K562 (cell line): Measurements from ENCODE around the gene CRIP3. TPM values are rescaled to one million over a fixed set of nuclear protein-coding genes. Genes with fewer than 3 reads are reported as not detected.

Experiments
- ATAC-seq: fragments of 200-7000 bp; cut with Tn5 transposase; 3 replicates; pipeline ENCODE4 v1.9.1; 2020; ENCODE audit warnings: moderate library complexity
- BruUV-seq: library from RNA; stranded (reverse); fragments of 400-500 nt; replicated peaks from 2 replicates; lab custom pipeline; 2021; lab: Mats Ljungman, UMichigan
- CTCF ChIA-PET: fragments of 300-600 bp; formaldehyde crosslinking; extraction: SDS; loops from one replicate; lab custom pipeline; 2021; ENCODE audit warnings: low intra/inter-chr PET ratio; lab: Yijun Ruan, JAX
- POLR2A ChIA-PET: fragments of 300-600, 350-650 bp; sonication (Branson Sonifier 250); formaldehyde crosslinking; extraction: SDS; loops from one replicate; lab custom pipeline; 2021; ENCODE audit warnings: antibody characterized with exemption, inconsistent platforms; lab: Yijun Ruan, JAX
- DNase-seq, 4 experiments: peaks; one replicate each; pipeline versions ENCODE4 v3.0.0 to v3.0.0-alpha.2; 2011 to 2018; ENCODE audit warnings: low spot score in 3 of 4, mixed read lengths in 3 of 4; ENCODE audit errors: extremely low read depth in 1 of 4
- FAIRE-seq: peaks from 2 replicates; lab custom pipeline; 2011; peaks lifted over from hg19 to GRCh38; lab: Jason Lieb, UNC
- H2AFZ ChIP-seq: 2 replicates; pipeline ENCODE4 v1.6.0; 2011; ENCODE audit warnings: low read depth, low read length, control low read depth, inconsistent platforms
- H3K27ac ChIP-seq: fragments of 200-600 bp; 3 replicates; pipeline ENCODE4 v1.8.0; 2011; ENCODE audit warnings: low read depth, mild to moderate bottlenecking, control low read depth, inconsistent platforms, low read length, moderate library complexity, mixed read lengths; ENCODE audit errors: extremely low read depth
- H3K27me3 ChIP-seq, 2 experiments: fragments of 300-600 bp in 1 of 2; 2 replicates in 1 of 2; 3 replicates in 1 of 2; pipeline versions ENCODE4 v1.6.0 to v1.8.0; 2011; ENCODE audit warnings: inconsistent platforms in 2 of 2, low read length in 2 of 2, mild to moderate bottlenecking in 1 of 2, mixed read lengths in 1 of 2, moderate library complexity in 1 of 2; ENCODE audit not compliant: control insufficient read depth in 2 of 2, insufficient read depth in 2 of 2
- H3K36me3 ChIP-seq: fragments of 300-600 bp; 3 replicates; pipeline ENCODE4 v1.8.0; 2011; ENCODE audit warnings: mild to moderate bottlenecking, low read length, inconsistent platforms; ENCODE audit not compliant: control insufficient read depth, insufficient read depth
- H3K4me1 ChIP-seq, 2 experiments: fragments of 200-600 bp in 1 of 2; replicated peaks in 1 of 2; 2 replicates in 1 of 2; 3 replicates in 1 of 2; pipeline versions ENCODE4 v1.5.1 to v1.8.0; 2011; ENCODE audit warnings: inconsistent platforms in 2 of 2, low read length in 2 of 2, mild to moderate bottlenecking in 1 of 2, mixed read lengths in 1 of 2, moderate library complexity in 1 of 2; ENCODE audit not compliant: control insufficient read depth in 2 of 2, insufficient read depth in 2 of 2
- H3K4me2 ChIP-seq: 2 replicates; pipeline ENCODE4 v1.6.1; 2011; ENCODE audit warnings: low read length, control low read depth, inconsistent platforms, mixed read lengths; ENCODE audit not compliant: insufficient read depth
- H3K4me3 ChIP-seq: fragments of 200-600 bp; sonication (generic), shearing (Covaris generic); 2 replicates; pipeline ENCODE4 v1.5.1; 2016; ENCODE audit warnings: control low read depth, inconsistent platforms
- H3K79me2 ChIP-seq: fragments of 200-600 bp; 3 replicates; pipeline ENCODE4 v1.8.0; 2011; ENCODE audit warnings: low read length, inconsistent platforms; ENCODE audit not compliant: control insufficient read depth, insufficient read depth
- H3K9ac ChIP-seq, 2 experiments: 2 replicates each; pipeline versions ENCODE4 v1.6.0 to v1.6.1; 2011; ENCODE audit warnings: low read depth in 2 of 2, low read length in 2 of 2, control low read depth in 1 of 2, inconsistent platforms in 1 of 2, mild to moderate bottlenecking in 1 of 2, mixed read lengths in 1 of 2; ENCODE audit not compliant: insufficient read depth in 1 of 2
- H3K9me1 ChIP-seq: one replicate; pipeline ENCODE4 v1.6.0; 2011; ENCODE audit warnings: inconsistent platforms, mild to moderate bottlenecking, low read length, moderate library complexity; ENCODE audit not compliant: control insufficient read depth, insufficient read depth
- H3K9me3 ChIP-seq: replicated peaks from 2 replicates; pipeline ENCODE4 v1.5.1; 2011; ENCODE audit warnings: low read depth, low read length, inconsistent platforms; ENCODE audit not compliant: control insufficient read depth, insufficient read depth
- H4K20me1 ChIP-seq: replicated peaks from 2 replicates; pipeline ENCODE4 v1.6.1; 2011; ENCODE audit warnings: low read length, inconsistent platforms, mixed read lengths; ENCODE audit not compliant: control insufficient read depth, insufficient read depth
- ATF1 ChIP-seq, 2 experiments: fragments of 450-650 bp in 1 of 2; IDR thresholded peaks; 2 replicates each; pipeline ENCODE4 v1.6.1; 2016; ENCODE audit warnings: missing compliant biosample characterization in 1 of 2, missing genetic modification characterization in 1 of 2
- ETV1 ChIP-seq: fragments of 450-650 bp; conservative IDR thresholded peaks from 2 replicates; pipeline ENCODE4 v1.6.1; 2016; ENCODE audit warnings: missing genetic modification characterization, control low read depth, low read depth, missing compliant biosample characterization
- ETV5 ChIP-seq: sonication (generic); formaldehyde crosslinking; IDR thresholded peaks from 2 replicates; pipeline ENCODE4 v1.4.0; 2020; ENCODE audit warnings: low read depth, mild to moderate bottlenecking, missing genetic modification reagents
- MECOM ChIP-seq: fragments of 250-450 bp; sonication (Bioruptor Pico); IDR thresholded peaks from 2 replicates; pipeline ENCODE4 v1.8.0; 2022; ENCODE audit warnings: inconsistent platforms
- NFYB ChIP-seq: IDR thresholded peaks from 2 replicates; pipeline ENCODE4 v1.6.1; 2011; ENCODE audit warnings: mild to moderate bottlenecking, moderate library complexity; ENCODE audit not compliant: insufficient read length; ENCODE audit errors: extremely low read depth
- NONO ChIP-seq, 2 experiments: fragments of 200-400 bp in 1 of 2; fragments of 450-650 bp in 1 of 2; formaldehyde crosslinking in 1 of 2; IDR thresholded peaks; 2 replicates each; pipeline ENCODE4 v1.6.1; 2017; ENCODE audit warnings: low read depth in 2 of 2, mild to moderate bottlenecking in 2 of 2, moderate library complexity in 2 of 2, low read length in 1 of 2
- NR2C1 ChIP-seq, 2 experiments: fragments of 450-650 bp; IDR thresholded peaks; 2 replicates each; pipeline ENCODE4 v1.6.1; 2017; ENCODE audit warnings: mild to moderate bottlenecking in 2 of 2, antibody characterized with exemption in 1 of 2, inconsistent platforms in 1 of 2, missing compliant biosample characterization in 1 of 2, missing genetic modification characterization in 1 of 2
- NR3C1 ChIP-seq: sonication (generic); formaldehyde crosslinking; IDR thresholded peaks from 2 replicates; pipeline ENCODE4 v1.8.1; 2022; ENCODE audit warnings: missing genetic modification reagents
- RAD51 ChIP-seq: fragments of 450-650 bp; IDR thresholded peaks from 2 replicates; pipeline ENCODE4 v1.7.1; 2016; ENCODE audit warnings: low read depth, mild to moderate bottlenecking, borderline replicate concordance
- SRSF1 ChIP-seq: fragments of 200-400 bp; formaldehyde crosslinking; IDR thresholded peaks from 2 replicates; pipeline ENCODE4 v1.6.1; 2017; ENCODE audit warnings: mild to moderate bottlenecking, low read depth, low read length, moderate library complexity
- SUPT5H ChIP-seq: fragments of 450-650 bp; IDR thresholded peaks from 2 replicates; pipeline ENCODE4 v1.6.1; 2016
- XRCC4 ChIP-seq: IDR thresholded peaks from one replicate; pipeline ENCODE4 v1.6.1; 2011; ENCODE audit not compliant: insufficient read depth, insufficient read length; ENCODE audit errors: extremely low read depth
- ZNF165 ChIP-seq: fragments of 250-450 bp; sonication (Bioruptor Pico); IDR thresholded peaks from 2 replicates; pipeline ENCODE4 v1.4.0; 2020; ENCODE audit warnings: borderline replicate concordance
- ZNF324 ChIP-seq: fragments of 250-450 bp; sonication (Bioruptor Pico); IDR thresholded peaks from 2 replicates; pipeline ENCODE4 v1.4.0; 2020; ENCODE audit warnings: mild to moderate bottlenecking
- WGBS: fragments of 100-300 bp; shearing (Covaris generic); methylation state at CpG from one replicate; pipeline ENCODE4 v1.1.6; 2016; ENCODE audit warnings: low coverage, mixed read lengths; ENCODE audit not compliant: insufficient coverage; ENCODE audit errors: missing lambda C conversion rate; 5-methylcytosine and 5-hydroxymethylcytosine counted together
- in situ Hi-C: fragments of 300-500 bp; cut with MboI; formaldehyde crosslinking; loops from 4 replicates; pipeline ENCODE4 v1.15.0; 2018; ENCODE audit warnings: inconsistent platforms, mixed read lengths
- intact Hi-C: fragments of 100-400 bp; cut with micrococcal nuclease; formaldehyde crosslinking; loops from 2 replicates; pipeline ENCODE4 v1.14.2; 2022
- polyA plus RNA-seq, 8 experiments: library from polyadenylated mRNA; depleted of rRNA in 4 of 8; stranded (reverse) in 5 of 8; unstranded in 3 of 8; fragments of >200 nt; fragmentation: Nextera tagmentation in 2 of 8; fragmentation: Illumina TruSeq in 1 of 8; extraction: Ambion mirVana in 2 of 8; extraction: Trizol in 1 of 8; gene quantifications; 2 replicates each; pipeline versions ENCODE4 v1.2.1 to v1.2.3, GENCODE V29; 2011 to 2014; ENCODE audit warnings: inconsistent platforms in 1 of 8, missing spikeins in 1 of 8
- total RNA-seq, 7 experiments: library from RNA; depleted of rRNA in 6 of 7; stranded (reverse); fragments of >200 nt in 6 of 7; fragmentation: Illumina TruSeq in 2 of 7; extraction: Trizol in 2 of 7; gene quantifications; 2 replicates each; pipeline versions ENCODE4 v1.2.1 to v1.2.3, GENCODE V29; 2011 to 2021; ENCODE audit warnings: low replicate concordance in 1 of 7

Gene CRIP3
- total and polyA plus RNA-seq, 9 of the 15 experiments (the other 6 are each of a cell fraction or from before 2014, with no cell fraction given), result 0.36 to 2.1 (median 0.87) TPM

DNA sequence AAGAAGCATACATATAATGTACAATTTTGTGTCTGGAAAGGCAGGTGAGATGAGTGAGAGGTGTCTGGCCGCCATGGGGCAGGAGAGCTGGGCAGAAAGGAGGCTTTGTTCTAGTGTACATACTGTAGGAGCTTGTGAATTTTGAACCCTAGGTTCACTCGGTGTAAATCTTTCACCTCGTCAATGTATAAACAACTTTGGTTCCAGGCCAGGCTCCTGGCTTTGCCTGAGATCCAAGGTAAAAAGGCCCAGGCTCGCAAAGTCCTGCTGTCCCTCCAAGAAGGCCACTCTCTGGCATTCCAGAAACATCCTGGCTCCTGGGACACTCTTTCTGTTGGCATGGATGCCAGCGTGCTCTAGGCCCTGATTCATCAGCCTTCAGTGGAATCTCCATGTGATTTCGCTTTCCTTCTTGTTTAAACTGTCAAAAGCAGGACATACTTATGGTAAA, 17.7 kb downstream of the CRIP3 start:
- ATAC-seq, result no peak
- H3K9me3 ChIP-seq, result no peaks in the 10 kb centered on the region
- peaks cover 16 to 32% of the 10 kb centered on the region in 2 experiments for H3K27me3 ChIP-seq
- H3K4me3 ChIP-seq, result no peak overlapping the region
- DNase-seq, result no peak
- no peak overlapping the region for H3K9ac ChIP-seq
- 3% methylated on average over 6 of the region's 6 CpGs for WGBS
- no peak for FAIRE-seq
- no peaks in the 10 kb centered on the region for H3K79me2 ChIP-seq
- no peaks in the 10 kb centered on the region for H3K9me1 ChIP-seq
- 0 out of 2 replicates have a peak, but pooled peaks cover 4% of the 10 kb centered on the region for H4K20me1 ChIP-seq
- H2AFZ ChIP-seq, result no peak overlapping the region
- in situ Hi-C loops, result no loop called here
- no peaks in the 10 kb centered on the region for H3K4me1 ChIP-seq
- H3K4me2 ChIP-seq, result no peak overlapping the region
- intact Hi-C loops, result no loop called here
- ChIA-PET CTCF (no interaction called here), POLR2A (interaction anchor here (0.6 to 1.2 kb wide), 3 partner anchors 10 to 1239 kb away, joined by 3 to 4 read pairs (median 3); no protein-coding TSS in a partner anchor)
- H3K27ac ChIP-seq, result no peak overlapping the region
- TF ChIP-seq ATF1 (CRISPR knock-in tag; IDR thresholded peaks at IDR 0.05) (no peak), ATF1 (tag; IDR thresholded peaks at IDR 0.05) (no peak), NR2C1 (IDR thresholded peaks at IDR 0.05) (no peak), NR2C1 (tag; IDR thresholded peaks at IDR 0.05) (no peak), ZNF324 (CRISPR knock-in tag) (no peak), XRCC4 (no peak), SUPT5H (no peak), NR3C1 (CRISPR knock-in tag) (no peak), NFYB (no peak), MECOM (CRISPR knock-in tag) (no peak), RAD51 (no peak), ZNF165 (no peak), ETV5 (CRISPR knock-in tag) (no peak), ETV1 (tag) (no peak), SRSF1 (no peak), NONO (IDR thresholded peaks at IDR 0.05; ENCODE audit: low read depth in 2 of 2, low read length in 1 of 2) (no peak)
- no peaks in the 10 kb centered on the region for H3K36me3 ChIP-seq
- BruUV-seq, result no TSS peak
